HepG2 (cell line): ENCODE data around the gene JMJD6. TPM values are rescaled to one million over a fixed set of nuclear protein-coding genes. Genes with fewer than 3 reads are reported as not detected.

Experiments used
- CAMTA2 ChIP-seq: sonication (generic); formaldehyde crosslinking; IDR thresholded peaks from 2 replicates; pipeline ENCODE4 v1.4.0; 2020; ENCODE audit warnings: mild to moderate bottlenecking, missing genetic modification reagents, borderline replicate concordance
- CBX5 ChIP-seq: sonication (generic); formaldehyde crosslinking; IDR thresholded peaks from 2 replicates; pipeline ENCODE4 v1.4.0; 2020; ENCODE audit warnings: missing genetic modification reagents, borderline replicate concordance
- GABPB1 ChIP-seq: IDR thresholded peaks from 2 replicates; pipeline ENCODE4 v1.6.1; 2016; ENCODE audit warnings: mild to moderate bottlenecking, missing genetic modification reagents, moderate library complexity, missing compliant biosample characterization
- GLI4 ChIP-seq: sonication (generic); formaldehyde crosslinking; IDR thresholded peaks from 2 replicates; pipeline ENCODE4 v1.5.1; 2020; ENCODE audit warnings: missing genetic modification reagents, mild to moderate bottlenecking, moderate library complexity, borderline replicate concordance
- HCFC1 ChIP-seq: fragments of 150-350 bp; IDR thresholded peaks from 2 replicates; pipeline ENCODE4 v1.6.1; 2014; ENCODE audit warnings: low read depth, low read length
- KDM4B ChIP-seq: sonication (generic); formaldehyde crosslinking; IDR thresholded peaks from 2 replicates; pipeline ENCODE4 v1.4.0; 2020; ENCODE audit warnings: missing genetic modification reagents
- KLF13 ChIP-seq: sonication (generic); formaldehyde crosslinking; IDR thresholded peaks from 2 replicates; pipeline ENCODE4 v1.4.0; 2020; ENCODE audit warnings: mild to moderate bottlenecking, missing genetic modification reagents
- MEIS2 ChIP-seq: sonication (generic); formaldehyde crosslinking; IDR thresholded peaks from 2 replicates; pipeline ENCODE4 v1.9.0; 2021; ENCODE audit warnings: mild to moderate bottlenecking, missing genetic modification reagents
- MZF1 ChIP-seq: sonication (generic); formaldehyde crosslinking; IDR thresholded peaks from 2 replicates; pipeline ENCODE4 v1.8.1; 2023; ENCODE audit warnings: mild to moderate bottlenecking, missing genetic modification reagents, borderline replicate concordance
- NFYB ChIP-seq: sonication (generic); formaldehyde crosslinking; IDR thresholded peaks from 2 replicates; pipeline ENCODE4 v1.4.0; 2020; ENCODE audit warnings: missing genetic modification reagents
- SALL2 ChIP-seq: sonication (generic); formaldehyde crosslinking; IDR thresholded peaks from 2 replicates; pipeline ENCODE4 v1.8.1; 2023; ENCODE audit warnings: mild to moderate bottlenecking, missing genetic modification reagents, inconsistent platforms
- SIN3A ChIP-seq: IDR thresholded peaks from 2 replicates; pipeline ENCODE4 v1.6.1; 2011; ENCODE audit warnings: low read depth, mild to moderate bottlenecking, control low read depth, low read length, borderline replicate concordance
- ZBTB7A ChIP-seq: sonication (generic); formaldehyde crosslinking; IDR thresholded peaks from 2 replicates; pipeline ENCODE4 v1.8.0; 2022; ENCODE audit warnings: mild to moderate bottlenecking, missing genetic modification reagents
- ZNF121 ChIP-seq: sonication (generic); formaldehyde crosslinking; IDR thresholded peaks from 2 replicates; pipeline ENCODE4 v1.5.0; 2020; ENCODE audit warnings: mild to moderate bottlenecking, missing genetic modification reagents
- ZNF543 ChIP-seq: sonication (generic); formaldehyde crosslinking; IDR thresholded peaks from 2 replicates; pipeline ENCODE4 v1.4.0; 2020; ENCODE audit warnings: mild to moderate bottlenecking, missing genetic modification reagents
- ZNF678 ChIP-seq: sonication (generic); formaldehyde crosslinking; IDR thresholded peaks from 2 replicates; pipeline ENCODE4 v1.4.0; 2020; ENCODE audit warnings: mild to moderate bottlenecking, missing genetic modification reagents
- polyA plus RNA-seq, 8 experiments: library from polyadenylated mRNA; depleted of rRNA in 3 of 8; stranded (reverse) in 7 of 8; unstranded in 1 of 8; fragments of >200 nt; fragmentation: Illumina TruSeq in 4 of 8; extraction: Trizol in 4 of 8; gene quantifications; 2 replicates each; pipeline versions ENCODE4 v1.2.1 to v1.2.3, GENCODE V29; 2011 to 2016; ENCODE audit warnings: low read depth in 4 of 8, missing spikeins in 1 of 8, mixed read lengths in 1 of 8; ENCODE audit not compliant: insufficient read depth in 1 of 8
- total RNA-seq, 5 experiments: library from RNA; depleted of rRNA; stranded (reverse); fragments of >200 nt; fragmentation: Illumina TruSeq; extraction: Trizol; gene quantifications; 2 replicates each; pipeline ENCODE4 v1.2.3, GENCODE V29; 2016; ENCODE audit warnings: low read depth in 1 of 5
- TF ChIP-seq, protein P1 (sequence below): sonication (generic); formaldehyde crosslinking; IDR thresholded peaks from 2 replicates; pipeline ENCODE4 v1.4.0; 2020; ENCODE audit warnings: missing genetic modification reagents
- TF ChIP-seq, protein P2 (sequence below): sonication (generic); formaldehyde crosslinking; IDR thresholded peaks from 2 replicates; pipeline ENCODE4 v1.4.0; 2020; ENCODE audit warnings: missing genetic modification reagents, mild to moderate bottlenecking, borderline replicate concordance
- TF ChIP-seq, protein P3 (sequence below): IDR thresholded peaks from 2 replicates; pipeline ENCODE4 v1.6.1; 2016; ENCODE audit warnings: low read depth, borderline replicate concordance
- TF ChIP-seq, protein P4 (sequence below): sonication (generic); formaldehyde crosslinking; IDR thresholded peaks from 2 replicates; pipeline ENCODE4 v1.5.0; 2020; ENCODE audit warnings: missing genetic modification reagents

JMJD6 gene
- total and polyA plus RNA-seq, 2 of the 13 experiments (the other 11 are each of a cell fraction or from before 2014, with no cell fraction given): 33.6 to 41.0 TPM

DNA sequence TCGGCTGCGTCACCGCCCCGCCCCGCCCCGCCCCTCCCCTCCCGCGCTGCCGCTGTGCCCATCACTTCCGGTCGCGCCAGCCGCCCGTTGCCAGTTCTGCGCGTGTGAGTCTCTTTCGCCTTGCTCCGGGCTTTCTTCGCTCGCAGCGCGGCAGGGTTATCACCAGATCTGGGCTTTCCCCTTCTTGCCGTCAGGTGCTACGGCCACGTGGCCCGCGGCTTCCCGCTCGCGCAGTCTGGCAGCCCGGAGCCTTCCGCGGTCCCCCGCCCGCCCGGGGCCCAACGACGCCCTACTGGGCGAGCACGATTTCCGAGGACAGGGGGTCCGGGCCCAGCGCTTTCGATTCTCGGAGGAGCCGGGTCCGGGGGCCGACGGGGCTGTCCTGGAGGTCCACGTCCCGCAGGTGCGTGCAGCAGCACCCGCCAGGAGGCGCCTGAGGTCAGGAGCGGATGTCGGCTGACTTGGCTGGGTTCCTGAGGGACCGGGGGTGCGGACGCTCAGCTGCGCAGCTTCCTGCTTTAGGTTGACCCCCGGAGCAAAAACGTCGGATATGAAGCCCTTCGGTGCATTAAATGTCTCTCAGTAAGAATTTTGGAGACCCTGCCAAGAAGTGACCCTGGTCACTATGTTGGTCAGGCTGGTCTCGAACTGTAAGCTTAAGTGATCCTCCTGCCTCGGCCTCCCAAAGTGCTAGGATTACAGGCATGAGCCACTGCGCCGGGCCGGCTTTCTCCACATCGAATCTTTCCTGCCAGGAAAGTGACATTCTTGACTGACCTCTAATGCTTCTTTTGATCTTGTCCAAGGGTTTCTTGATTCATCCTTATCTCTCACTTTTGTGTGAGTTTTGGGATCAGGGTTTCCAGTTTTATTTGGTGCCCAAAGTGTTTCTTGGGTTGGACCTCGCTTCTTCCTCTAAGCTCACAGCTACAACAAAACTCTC is 641 bp upstream of the JMJD6 start, which contains the start of gene METTL23 (continued):
- TF ChIP-seq KLF13 (CRISPR knock-in tag) (0 out of 2 replicates have a peak, but pooled peaks have one; percentile 73), SALL2 (CRISPR knock-in tag) (peak; percentile 84), ZBTB7A (CRISPR knock-in tag) (no peak), SIN3A (peak; percentile 54; the same call in 1 of the 2 replicates), KDM4B (CRISPR knock-in tag) (0 out of 2 replicates have a peak, but pooled peaks have one; percentile 15), NFYB (CRISPR knock-in tag) (no peak), HCFC1 (no peak), ZNF678 (CRISPR knock-in tag) (peak; percentile 78; the same call in 1 of the 2 replicates), ZNF543 (no peak), GLI4 (CRISPR knock-in tag) (no peak), CAMTA2 (no peak), MZF1 (CRISPR knock-in tag) (no peak), GABPB1 (CRISPR knock-in tag) (peak; percentile 89), CBX5 (CRISPR knock-in tag) (no peak), MEIS2 (peak; percentile 29; the same call in 1 of the 2 replicates), ZNF121 (no peak)
- TF ChIP-seq, protein P1, sequence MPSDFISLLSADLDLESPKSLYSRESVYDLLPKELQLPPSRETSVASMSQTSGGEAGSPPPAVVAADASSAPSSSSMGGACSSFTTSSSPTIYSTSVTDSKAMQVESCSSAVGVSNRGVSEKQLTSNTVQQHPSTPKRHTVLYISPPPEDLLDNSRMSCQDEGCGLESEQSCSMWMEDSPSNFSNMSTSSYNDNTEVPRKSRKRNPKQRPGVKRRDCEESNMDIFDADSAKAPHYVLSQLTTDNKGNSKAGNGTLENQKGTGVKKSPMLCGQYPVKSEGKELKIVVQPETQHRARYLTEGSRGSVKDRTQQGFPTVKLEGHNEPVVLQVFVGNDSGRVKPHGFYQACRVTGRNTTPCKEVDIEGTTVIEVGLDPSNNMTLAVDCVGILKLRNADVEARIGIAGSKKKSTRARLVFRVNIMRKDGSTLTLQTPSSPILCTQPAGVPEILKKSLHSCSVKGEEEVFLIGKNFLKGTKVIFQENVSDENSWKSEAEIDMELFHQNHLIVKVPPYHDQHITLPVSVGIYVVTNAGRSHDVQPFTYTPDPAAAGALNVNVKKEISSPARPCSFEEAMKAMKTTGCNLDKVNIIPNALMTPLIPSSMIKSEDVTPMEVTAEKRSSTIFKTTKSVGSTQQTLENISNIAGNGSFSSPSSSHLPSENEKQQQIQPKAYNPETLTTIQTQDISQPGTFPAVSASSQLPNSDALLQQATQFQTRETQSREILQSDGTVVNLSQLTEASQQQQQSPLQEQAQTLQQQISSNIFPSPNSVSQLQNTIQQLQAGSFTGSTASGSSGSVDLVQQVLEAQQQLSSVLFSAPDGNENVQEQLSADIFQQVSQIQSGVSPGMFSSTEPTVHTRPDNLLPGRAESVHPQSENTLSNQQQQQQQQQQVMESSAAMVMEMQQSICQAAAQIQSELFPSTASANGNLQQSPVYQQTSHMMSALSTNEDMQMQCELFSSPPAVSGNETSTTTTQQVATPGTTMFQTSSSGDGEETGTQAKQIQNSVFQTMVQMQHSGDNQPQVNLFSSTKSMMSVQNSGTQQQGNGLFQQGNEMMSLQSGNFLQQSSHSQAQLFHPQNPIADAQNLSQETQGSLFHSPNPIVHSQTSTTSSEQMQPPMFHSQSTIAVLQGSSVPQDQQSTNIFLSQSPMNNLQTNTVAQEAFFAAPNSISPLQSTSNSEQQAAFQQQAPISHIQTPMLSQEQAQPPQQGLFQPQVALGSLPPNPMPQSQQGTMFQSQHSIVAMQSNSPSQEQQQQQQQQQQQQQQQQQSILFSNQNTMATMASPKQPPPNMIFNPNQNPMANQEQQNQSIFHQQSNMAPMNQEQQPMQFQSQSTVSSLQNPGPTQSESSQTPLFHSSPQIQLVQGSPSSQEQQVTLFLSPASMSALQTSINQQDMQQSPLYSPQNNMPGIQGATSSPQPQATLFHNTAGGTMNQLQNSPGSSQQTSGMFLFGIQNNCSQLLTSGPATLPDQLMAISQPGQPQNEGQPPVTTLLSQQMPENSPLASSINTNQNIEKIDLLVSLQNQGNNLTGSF (CRISPR knock-in tag): no peak
- TF ChIP-seq, protein P2, sequence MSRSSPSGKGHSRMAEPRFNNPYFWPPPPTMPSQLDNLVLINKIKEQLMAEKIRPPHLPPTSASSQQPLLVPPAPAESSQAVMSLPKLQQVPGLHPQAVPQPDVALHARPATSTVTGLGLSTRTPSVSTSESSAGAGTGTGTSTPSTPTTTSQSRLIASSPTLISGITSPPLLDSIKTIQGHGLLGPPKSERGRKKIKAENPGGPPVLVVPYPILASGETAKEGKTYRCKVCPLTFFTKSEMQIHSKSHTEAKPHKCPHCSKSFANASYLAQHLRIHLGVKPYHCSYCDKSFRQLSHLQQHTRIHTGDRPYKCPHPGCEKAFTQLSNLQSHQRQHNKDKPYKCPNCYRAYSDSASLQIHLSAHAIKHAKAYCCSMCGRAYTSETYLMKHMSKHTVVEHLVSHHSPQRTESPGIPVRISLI (CRISPR knock-in tag): peak; percentile 28; the same call in 1 of the 2 replicates
- TF ChIP-seq, protein P3, sequence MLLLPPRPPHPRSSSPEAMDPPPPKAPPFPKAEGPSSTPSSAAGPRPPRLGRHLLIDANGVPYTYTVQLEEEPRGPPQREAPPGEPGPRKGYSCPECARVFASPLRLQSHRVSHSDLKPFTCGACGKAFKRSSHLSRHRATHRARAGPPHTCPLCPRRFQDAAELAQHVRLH (CRISPR knock-in tag): no peak
- TF ChIP-seq, protein P4, sequence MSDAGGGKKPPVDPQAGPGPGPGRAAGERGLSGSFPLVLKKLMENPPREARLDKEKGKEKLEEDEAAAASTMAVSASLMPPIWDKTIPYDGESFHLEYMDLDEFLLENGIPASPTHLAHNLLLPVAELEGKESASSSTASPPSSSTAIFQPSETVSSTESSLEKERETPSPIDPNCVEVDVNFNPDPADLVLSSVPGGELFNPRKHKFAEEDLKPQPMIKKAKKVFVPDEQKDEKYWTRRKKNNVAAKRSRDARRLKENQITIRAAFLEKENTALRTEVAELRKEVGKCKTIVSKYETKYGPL: no peak
